Embryonic facial prominence (tissue), 1 donor: ENCODE data around the gene CAMTA1.
A peak's percentile ranks its signal among the peaks of the same experiment; 100 is the strongest.

Source experiments
- DNase-seq: peaks from one replicate; pipeline ENCODE4 v3.0.0-alpha.2; 2016; ENCODE audit errors: extremely low spot score

CAMTA1 gene

GRCh38 chr1:7721940-7722669 is 936.9 kb downstream of the CAMTA1 start:
- DNase-seq = no peak

GRCh38 chr1:7722670-7723012 is 937.4 kb downstream of the CAMTA1 start:
- DNase-seq = no peak

GRCh38 chr1:7726623-7727022 is 941.4 kb downstream of the CAMTA1 start:
- no peak for DNase-seq

GRCh38 chr1:7727809-7728471 is 942.7 kb downstream of the CAMTA1 start:
- DNase-seq = no peak

- no peak for DNase-seq
These were observed 944.5 kb downstream of the CAMTA1 start for GRCh38 chr1:7729761-7730160.

GRCh38 chr1:7732331-7732730 is 947.1 kb downstream of the CAMTA1 start:
- DNase-seq = no peak

GRCh38 chr1:7733276-7733675 is 948.0 kb downstream of the CAMTA1 start:
- DNase-seq = no peak

- DNase-seq = no peak
These were observed 952.8 kb downstream of the CAMTA1 start for GRCh38 chr1:7738044-7738443.

- no peak for DNase-seq
These were observed 958.1 kb downstream of the CAMTA1 start for GRCh38 chr1:7743346-7743745.

GRCh38 chr1:7744882-7745281 is 959.6 kb downstream of the CAMTA1 start:
- no peak for DNase-seq

GRCh38 chr1:7745783-7746182 is 960.5 kb downstream of the CAMTA1 start:
- no peak for DNase-seq

- DNase-seq = no peak
These were observed 962.4 kb downstream of the CAMTA1 start for GRCh38 chr1:7747605-7748004.

- DNase-seq = no peak
These were observed 963.9 kb downstream of the CAMTA1 start for GRCh38 chr1:7749126-7749525.

GRCh38 chr1:7751174-7751573 is 965.9 kb downstream of the CAMTA1 start:
- no peak for DNase-seq

- DNase-seq = peak; percentile 78
These were observed 967.5 kb downstream of the CAMTA1 start for GRCh38 chr1:7752512-7753417.

GRCh38 chr1:7753641-7754040 is 968.4 kb downstream of the CAMTA1 start:
- no peak for DNase-seq

- DNase-seq = no peak
These were observed 969.0 kb downstream of the CAMTA1 start for GRCh38 chr1:7754234-7754633.

GRCh38 chr1:7755448-7755847 is 970.2 kb downstream of the CAMTA1 start:
- DNase-seq = no peak

GRCh38 chr1:7760245-7760644 is 975.0 kb downstream of the CAMTA1 start:
- no peak for DNase-seq

- no peak for DNase-seq
These were observed 975.8 kb downstream of the CAMTA1 start for GRCh38 chr1:7761103-7761502.

GRCh38 chr1:7767176-7767575 is 981.9 kb downstream of the CAMTA1 start:
- no peak for DNase-seq

GRCh38 chr1:7768583-7768982 is 983.3 kb downstream of the CAMTA1 start:
- no peak for DNase-seq
